Endothelial cell of umbilical vein (primary cell): ENCODE results near the gene ERBB2. TPM values are rescaled to one million over a fixed set of nuclear protein-coding genes. Genes with fewer than 3 reads are reported as not detected.

Experiments
- BruUV-seq: library from RNA; stranded (reverse); fragments of 400-500 nt; replicated peaks from 2 replicates; lab custom pipeline; 2021; lab: Mats Ljungman, UMichigan
- CTCF ChIA-PET: fragments of 300-600, 350-600 bp; sonication (Branson Sonifier 250); formaldehyde crosslinking; loops from one replicate; lab custom pipeline; 2021; ENCODE audit warnings: antibody characterized with exemption, inconsistent platforms; lab: Charles Lee
- POLR2A ChIA-PET: fragments of 300-600, 350-600 bp; sonication (Branson Sonifier 250); formaldehyde crosslinking; loops from one replicate; lab custom pipeline; 2021; ENCODE audit warnings: antibody characterized with exemption, inconsistent platforms; lab: Charles Lee
- DNase-seq: peaks from one replicate; pipeline ENCODE4 v3.0.0-alpha.2; 2011; ENCODE audit warnings: low read depth, low spot score
- FAIRE-seq: peaks from 2 replicates; lab custom pipeline; 2011; peaks lifted over from hg19 to GRCh38; lab: Jason Lieb, UNC
- H2AFZ ChIP-seq: 2 replicates; pipeline ENCODE4 v1.6.0; 2012; ENCODE audit warnings: low read depth, low read length, control low read depth, inconsistent platforms
- H3K27ac ChIP-seq: 2 replicates; pipeline ENCODE4 v1.5.1; 2011; ENCODE audit warnings: low read depth, mild to moderate bottlenecking, control low read depth, low read length, moderate library complexity; ENCODE audit not compliant: insufficient read depth
- H3K27me3 ChIP-seq, 2 experiments: 2 replicates each; pipeline versions ENCODE4 v1.6.0 to v1.6.1; 2011; ENCODE audit warnings: low read length in 2 of 2, mixed read lengths in 1 of 2; ENCODE audit not compliant: control insufficient read depth in 2 of 2, insufficient read depth in 2 of 2
- H3K36me3 ChIP-seq, 2 experiments: 2 replicates in 1 of 2; 3 replicates in 1 of 2; pipeline ENCODE4 v1.5.1; 2011; ENCODE audit warnings: low read length in 2 of 2, mild to moderate bottlenecking in 1 of 2, moderate library complexity in 1 of 2; ENCODE audit not compliant: control insufficient read depth in 2 of 2, insufficient read depth in 2 of 2; ENCODE audit errors: extremely low read depth in 1 of 2
- H3K4me1 ChIP-seq: 3 replicates; pipeline ENCODE4 v1.5.1; 2011; ENCODE audit warnings: mild to moderate bottlenecking, low read length; ENCODE audit not compliant: control insufficient read depth, insufficient read depth; ENCODE audit errors: extremely low read depth
- H3K4me2 ChIP-seq: 2 replicates; pipeline ENCODE4 v1.6.1; 2011; ENCODE audit warnings: low read length, control low read depth, mixed read lengths; ENCODE audit not compliant: insufficient read depth
- H3K4me3 ChIP-seq, 3 experiments: fragments of 200-600 bp in 1 of 3; sonication (generic), shearing (Covaris generic) in 1 of 3; replicated peaks in 1 of 3; 2 replicates each; pipeline ENCODE4 v1.5.1; 2011 to 2016; ENCODE audit warnings: control low read depth in 3 of 3, low read length in 3 of 3, mild to moderate bottlenecking in 2 of 3, inconsistent platforms in 1 of 3, low read depth in 1 of 3, moderate library complexity in 1 of 3; ENCODE audit not compliant: insufficient read depth in 1 of 3
- H3K79me2 ChIP-seq: 2 replicates; pipeline ENCODE4 v1.6.0; 2012; ENCODE audit warnings: low read length, inconsistent platforms; ENCODE audit not compliant: control insufficient read depth, insufficient read depth
- H3K9ac ChIP-seq: replicated peaks from 2 replicates; pipeline ENCODE3; 2011; ENCODE audit warnings: low read length, control low read depth; ENCODE audit not compliant: insufficient read depth; ENCODE audit errors: extremely low read depth
- H3K9me1 ChIP-seq: replicated peaks from 3 replicates; pipeline ENCODE4 v1.6.0; 2011; ENCODE audit warnings: mild to moderate bottlenecking, low read length; ENCODE audit not compliant: control insufficient read depth, insufficient read depth; ENCODE audit errors: extremely low read depth
- H3K9me3 ChIP-seq: replicated peaks from 2 replicates; pipeline ENCODE4 v1.5.1; 2012; ENCODE audit warnings: low read length, inconsistent platforms; ENCODE audit not compliant: control insufficient read depth, insufficient read depth
- H4K20me1 ChIP-seq: replicated peaks from 2 replicates; pipeline ENCODE3; 2011; ENCODE audit warnings: mild to moderate bottlenecking, low read length; ENCODE audit not compliant: control insufficient read depth, insufficient read depth; ENCODE audit errors: extremely low read depth
- CTCF ChIP-seq, 2 donors: IDR thresholded peaks; 1 replicate in 1 of 2; 2 replicates in 1 of 2; pipeline ENCODE4 v1.5.1; 2011; ENCODE audit warnings: low read length in 2 of 2, mild to moderate bottlenecking in 2 of 2, moderate library complexity in 2 of 2, control low read depth in 1 of 2, inconsistent platforms in 1 of 2, low read depth in 1 of 2; ENCODE audit not compliant: insufficient read depth in 1 of 2; ENCODE audit errors: extremely low read depth in 1 of 2
- EZH2 ChIP-seq: IDR thresholded peaks from 2 replicates; pipeline ENCODE4 v1.6.1; 2012; ENCODE audit warnings: borderline replicate concordance, low read depth, mild to moderate bottlenecking, moderate library complexity, low read length, inconsistent platforms; ENCODE audit not compliant: severe bottlenecking
- FOS ChIP-seq: IDR thresholded peaks from 2 replicates; pipeline ENCODE4 v1.6.1; 2011; ENCODE audit warnings: mild to moderate bottlenecking, low read length, moderate library complexity, borderline replicate concordance; ENCODE audit not compliant: insufficient read depth
- GATA2 ChIP-seq: IDR thresholded peaks from 2 replicates; pipeline ENCODE4 v1.7.0; 2011; ENCODE audit warnings: low read depth, mild to moderate bottlenecking, moderate library complexity, mixed read lengths, low read length; ENCODE audit not compliant: insufficient read length, insufficient read depth
- JUN ChIP-seq: IDR thresholded peaks from 2 replicates; pipeline ENCODE4 v1.6.1; 2011; ENCODE audit warnings: borderline replicate concordance, low read depth; ENCODE audit not compliant: insufficient read length, insufficient read depth
- MAX ChIP-seq: IDR thresholded peaks from 2 replicates; pipeline ENCODE4 v1.6.1; 2011; ENCODE audit not compliant: insufficient read depth, insufficient read length
- MYC ChIP-seq: IDR thresholded peaks from one replicate; pipeline ENCODE4 v1.6.1; 2011; ENCODE audit warnings: mild to moderate bottlenecking, low read depth, low read length
- POLR2A ChIP-seq: IDR thresholded peaks from 2 replicates; pipeline ENCODE4 v1.6.1; 2012; ENCODE audit warnings: low read depth, mild to moderate bottlenecking, control low read depth, low read length
- POLR2AphosphoS5 ChIP-seq: IDR thresholded peaks from 2 replicates; pipeline ENCODE4 v1.6.1; 2012; ENCODE audit warnings: low read depth, mild to moderate bottlenecking, control low read depth, low read length, moderate library complexity; ENCODE audit not compliant: insufficient read depth
- dilution Hi-C: fragments of 300-500 bp; cut with MboI; formaldehyde crosslinking; loops from one replicate; pipeline ENCODE4 v1.15.0; 2019; ENCODE audit warnings: low sequenced_read_pairs; ENCODE audit not compliant: extremely low pct_ligation_motif_present
- intact Hi-C: fragments of 100-400 bp; cut with micrococcal nuclease; formaldehyde crosslinking; loops from one replicate; pipeline ENCODE4 v1.10.0; 2022
- polyA plus RNA-seq, 4 experiments: library from polyadenylated mRNA; depleted of rRNA in 3 of 4; stranded (reverse) in 3 of 4; unstranded in 1 of 4; fragments of >200 nt; gene quantifications; 2 replicates each; pipeline versions ENCODE4 v1.2.1 to v1.2.3, GENCODE V29; 2011 to 2012; ENCODE audit warnings: missing spikeins in 1 of 4
- total RNA-seq: library from RNA; stranded (reverse); gene quantifications from 2 replicates; pipeline ENCODE4 v1.2.3, GENCODE V29; 2021

The ERBB2 gene
- total and polyA plus RNA-seq, 2 donors (not counting 3 experiments of a cell fraction or from before 2014, with no cell fraction given): 20.6 to 32.9 TPM

GRCh38 chr17:39653662-39654331, 46.1 kb upstream of the ERBB2 start:
- POLR2A ChIA-PET: no interaction called here
- Histone ChIP-seq H3K27ac (no peak overlapping the region), H3K27me3 (no peaks in the 10 kb centered on the region), H3K79me2 (no peaks in the 10 kb centered on the region), H3K36me3 (no peaks in the 10 kb centered on the region), H3K9me1 (no peaks in the 10 kb centered on the region), H4K20me1 (no peaks in the 10 kb centered on the region), H3K4me1 (peaks cover 1% of the 10 kb centered on the region), H3K4me3 (no peak overlapping the region), H3K9ac (no peak overlapping the region), H3K9me3 (no peaks in the 10 kb centered on the region), H2AFZ (no peak overlapping the region), H3K4me2 (no peak overlapping the region)
- CTCF ChIA-PET: interaction anchor here (0.6 to 9.3 kb wide), 26 partner anchors 10 to 320 kb away, joined by 3 to 114 read pairs (median 6); partner anchors contain the start of genes ERBB2, MIEN1, PGAP3 and PNMT
- FAIRE-seq: peak; percentile 62
- dilution Hi-C loops (no loop called here), intact Hi-C loops (loop anchor here (1.0 to 2.0 kb wide), 2 partner anchors 16 to 31 kb away; partner anchors contain the start of gene STARD3)
- DNase-seq: peak; percentile 35
- TF ChIP-seq POLR2AphosphoS5 (no peak), CTCF (IDR thresholded peaks at IDR 0.05; ENCODE audit: extremely low read depth in 1 of 2, insufficient read depth in 1 of 2, low read depth in 1 of 2, low read length in 2 of 2) (peak; percentile 93 to 96)
- no TSS peak for BruUV-seq

GRCh38 chr17:39655105-39655504, 44.8 kb upstream of the ERBB2 start:
- H3K4me2 ChIP-seq: no peak overlapping the region
- TF ChIP-seq POLR2A (no peak), GATA2 (no peak), CTCF (IDR thresholded peaks at IDR 0.05; ENCODE audit: extremely low read depth in 1 of 2, insufficient read depth in 1 of 2, low read depth in 1 of 2, low read length in 2 of 2) (no peak), EZH2 (no peak), MYC (no peak), POLR2AphosphoS5 (no peak), FOS (no peak), MAX (no peak), JUN (no peak)
- H2AFZ ChIP-seq: no peak overlapping the region
- no peaks in the 10 kb centered on the region for H3K27me3 ChIP-seq
- peaks cover 12% of the 10 kb centered on the region for H3K4me1 ChIP-seq
- FAIRE-seq (no peak), DNase-seq (no peak)
- ChIA-PET POLR2A (no interaction called here), CTCF (interaction anchor here (0.7 to 9.3 kb wide), 14 partner anchors 9 to 108 kb away, joined by 3 to 114 read pairs (median 12); partner anchors contain the start of genes MIEN1, PNMT and TCAP)
- no peaks in the 10 kb centered on the region for H3K9me3 ChIP-seq
- dilution Hi-C loops: no loop called here
- H3K9ac ChIP-seq: no peak overlapping the region
- no peak overlapping the region for H3K4me3 ChIP-seq
- intact Hi-C loops: no loop called here
- no peaks in the 10 kb centered on the region for H3K79me2 ChIP-seq
- no peaks in the 10 kb centered on the region for H4K20me1 ChIP-seq
- H3K27ac ChIP-seq: no peak overlapping the region
- no TSS peak for BruUV-seq
- no peaks in the 10 kb centered on the region for H3K9me1 ChIP-seq
- H3K36me3 ChIP-seq: no peaks in the 10 kb centered on the region
